IMR-90 (cell line): ENCODE measurements around the gene ARAP1. TPM values are rescaled to one million over a fixed set of nuclear protein-coding genes. Genes with fewer than 3 reads are reported as not detected.

ENCODE experiments used
- ATAC-seq: fragments of 200-7000 bp; cut with Tn5 transposase; 2 replicates; pipeline ENCODE4 v1.9.1; 2020; ENCODE audit warnings: low read depth, mild to moderate bottlenecking, moderate library complexity
- BruUV-seq: library from RNA; stranded (reverse); fragments of 400-500 nt; replicated peaks from 2 replicates; lab custom pipeline; 2021; lab: Mats Ljungman, UMichigan
- CTCF ChIA-PET: fragments of 300-600 bp; formaldehyde crosslinking; extraction: SDS; loops from one replicate; lab custom pipeline; 2021; ENCODE audit warnings: antibody characterized with exemption; lab: Yijun Ruan, JAX
- POLR2A ChIA-PET: fragments of 300-600 bp; sonication (Branson Sonifier 250); formaldehyde crosslinking; loops from one replicate; lab custom pipeline; 2022; ENCODE audit warnings: antibody characterized with exemption; ENCODE audit not compliant: unreplicated experiment; lab: Charles Lee
- DNase-seq: peaks from one replicate; pipeline ENCODE4 v3.0.0; 2013
- H2AFZ ChIP-seq: replicated peaks from 2 replicates; pipeline ENCODE3; 2013; ENCODE audit warnings: low read length, mild to moderate bottlenecking; ENCODE audit not compliant: poor library complexity
- H2AK5ac ChIP-seq: 2 replicates; pipeline ENCODE4 v1.6.1; 2013; ENCODE audit warnings: low read depth, low read length, inconsistent platforms
- H2AK9ac ChIP-seq: replicated peaks from 2 replicates; pipeline ENCODE3; 2013; ENCODE audit warnings: mild to moderate bottlenecking, low read depth, low read length, moderate library complexity; ENCODE audit not compliant: poor library complexity
- H2BK120ac ChIP-seq: 2 replicates; pipeline ENCODE4 v1.6.1; 2013; ENCODE audit warnings: low read depth, low read length, inconsistent platforms
- H2BK15ac ChIP-seq: 3 replicates; pipeline ENCODE4 v1.6.1; 2013; ENCODE audit warnings: low read depth, low read length, inconsistent platforms
- H2BK20ac ChIP-seq: 2 replicates; pipeline ENCODE4 v1.6.1; 2013; ENCODE audit warnings: low read depth, mild to moderate bottlenecking, inconsistent platforms, low read length, moderate library complexity
- H2BK5ac ChIP-seq: 2 replicates; pipeline ENCODE4 v1.6.1; 2013; ENCODE audit warnings: mild to moderate bottlenecking, low read depth, low read length, inconsistent platforms; ENCODE audit not compliant: poor library complexity, severe bottlenecking
- H3K14ac ChIP-seq: replicated peaks from 2 replicates; pipeline ENCODE4 v1.6.1; 2013; ENCODE audit warnings: low read depth, low read length, inconsistent platforms
- H3K18ac ChIP-seq: 2 replicates; pipeline ENCODE4 v1.6.1; 2013; ENCODE audit warnings: low read depth, low read length, control low read depth
- H3K23ac ChIP-seq: 2 replicates; pipeline ENCODE4 v1.6.1; 2013; ENCODE audit warnings: low read depth, low read length, inconsistent platforms
- H3K27ac ChIP-seq: 2 replicates; pipeline ENCODE4 v1.5.1; 2013; ENCODE audit warnings: mild to moderate bottlenecking, control low read depth, low read length; ENCODE audit not compliant: insufficient read depth
- H3K27me3 ChIP-seq: 2 replicates; pipeline ENCODE4 v1.6.1; 2013; ENCODE audit warnings: low read length; ENCODE audit not compliant: control insufficient read depth, insufficient read depth
- H3K36me3 ChIP-seq: 2 replicates; pipeline ENCODE4 v1.6.1; 2013; ENCODE audit warnings: low read length, mixed read lengths; ENCODE audit not compliant: control insufficient read depth, insufficient read depth
- H3K4ac ChIP-seq: 2 replicates; pipeline ENCODE4 v1.6.1; 2013; ENCODE audit warnings: low read depth, low read length, inconsistent platforms
- H3K4me1 ChIP-seq: 2 replicates; pipeline ENCODE4 v1.6.1; 2013; ENCODE audit warnings: low read length, mixed read lengths; ENCODE audit not compliant: control insufficient read depth, insufficient read depth
- H3K4me2 ChIP-seq: 2 replicates; pipeline ENCODE4 v1.6.1; 2013; ENCODE audit warnings: low read depth, mild to moderate bottlenecking, control low read depth, low read length, moderate library complexity
- H3K4me3 ChIP-seq: 2 replicates; pipeline ENCODE4 v1.5.1; 2013; ENCODE audit warnings: low read depth, mild to moderate bottlenecking, control low read depth, low read length, moderate library complexity; ENCODE audit not compliant: insufficient read depth
- H3K56ac ChIP-seq: 2 replicates; pipeline ENCODE4 v1.6.1; 2013; ENCODE audit warnings: low read length, inconsistent platforms; ENCODE audit not compliant: insufficient read depth; ENCODE audit errors: extremely low read depth
- H3K79me1 ChIP-seq, 2 experiments: 2 replicates each; pipeline ENCODE4 v1.6.1; 2013; ENCODE audit warnings: low read length in 2 of 2, inconsistent platforms in 1 of 2, low read depth in 1 of 2
- H3K9ac ChIP-seq: 2 replicates; pipeline ENCODE4 v1.6.1; 2013; ENCODE audit warnings: low read depth, low read length, control low read depth
- H3K9me1 ChIP-seq: 2 replicates; pipeline ENCODE4 v1.6.1; 2013; ENCODE audit warnings: low read length, inconsistent platforms; ENCODE audit not compliant: insufficient read depth
- H3K9me3 ChIP-seq: 2 replicates; pipeline ENCODE4 v1.6.1; 2013; ENCODE audit warnings: low read length; ENCODE audit not compliant: control insufficient read depth, insufficient read depth
- H4K20me1 ChIP-seq: 2 replicates; pipeline ENCODE4 v1.6.1; 2013; ENCODE audit warnings: low read length, inconsistent platforms; ENCODE audit not compliant: insufficient read depth
- H4K5ac ChIP-seq: 2 replicates; pipeline ENCODE4 v1.6.1; 2013; ENCODE audit warnings: mild to moderate bottlenecking, low read depth, low read length, control low read depth
- H4K8ac ChIP-seq, 2 experiments: 2 replicates each; pipeline ENCODE4 v1.6.1; 2013; ENCODE audit warnings: low read depth in 2 of 2, low read length in 2 of 2, control low read depth in 1 of 2, inconsistent platforms in 1 of 2
- H4K91ac ChIP-seq: 2 replicates; pipeline ENCODE4 v1.6.1; 2013; ENCODE audit warnings: low read depth, low read length, inconsistent platforms; ENCODE audit not compliant: insufficient read depth
- BHLHE40 ChIP-seq: fragments of 150-350 bp; IDR thresholded peaks from 2 replicates; pipeline ENCODE4 v1.6.1; 2016; ENCODE audit warnings: mild to moderate bottlenecking, low read depth, low read length
- CEBPB ChIP-seq: IDR thresholded peaks from 2 replicates; pipeline ENCODE4 v1.6.1; 2012; ENCODE audit warnings: low read depth, low read length, improper control_type of control experiment
- CHD1 ChIP-seq: IDR thresholded peaks from 2 replicates; pipeline ENCODE4 v1.6.1; 2012; ENCODE audit warnings: low read depth, low read length, improper control_type of control experiment
- CTCF ChIP-seq: conservative IDR thresholded peaks from 2 replicates; pipeline ENCODE4 v1.5.1; 2012; ENCODE audit warnings: mild to moderate bottlenecking, low read depth, low read length, improper control_type of control experiment
- ELK1 ChIP-seq: fragments of 150-350 bp; IDR thresholded peaks from 2 replicates; pipeline ENCODE4 v1.6.1; 2016; ENCODE audit warnings: low read depth, mild to moderate bottlenecking, low read length, moderate library complexity, borderline replicate concordance
- FOS ChIP-seq: fragments of 150-350 bp; IDR thresholded peaks from 2 replicates; pipeline ENCODE4 v1.6.1; 2016; ENCODE audit warnings: low read depth, low read length
- MAFK ChIP-seq: IDR thresholded peaks from 2 replicates; pipeline ENCODE4 v1.6.1; 2012; ENCODE audit warnings: low read depth, low read length, improper control_type of control experiment
- MAZ ChIP-seq: IDR thresholded peaks from 2 replicates; pipeline ENCODE4 v1.6.1; 2012; ENCODE audit warnings: low read depth, mild to moderate bottlenecking, low read length, improper control_type of control experiment, moderate library complexity, borderline replicate concordance
- MXI1 ChIP-seq: IDR thresholded peaks from 2 replicates; pipeline ENCODE4 v1.6.1; 2012; ENCODE audit warnings: low read depth, mild to moderate bottlenecking, low read length, moderate library complexity, borderline replicate concordance
- NFE2L2 ChIP-seq: fragments of 150-350 bp; IDR thresholded peaks from 2 replicates; pipeline ENCODE4 v1.6.1; 2016; ENCODE audit warnings: low read depth, mild to moderate bottlenecking, low read length
- POLR2A ChIP-seq: IDR thresholded peaks from 2 replicates; pipeline ENCODE4 v1.6.1; 2012; ENCODE audit warnings: mild to moderate bottlenecking, low read depth, low read length
- RAD21 ChIP-seq: IDR thresholded peaks from 2 replicates; pipeline ENCODE4 v1.6.1; 2012; ENCODE audit warnings: low read length, improper control_type of control experiment
- RCOR1 ChIP-seq: IDR thresholded peaks from 2 replicates; pipeline ENCODE4 v1.6.1; 2012; ENCODE audit warnings: mild to moderate bottlenecking, low read length, improper control_type of control experiment; ENCODE audit not compliant: insufficient replicate concordance
- RFX5 ChIP-seq: IDR thresholded peaks from 2 replicates; pipeline ENCODE4 v1.8.0; 2012; ENCODE audit warnings: low read depth, mild to moderate bottlenecking, low read length, moderate library complexity
- SMC3 ChIP-seq: fragments of 150-350 bp; IDR thresholded peaks from 2 replicates; pipeline ENCODE4 v1.6.1; 2016; ENCODE audit warnings: low read depth, mild to moderate bottlenecking, antibody characterized with exemption, low read length, moderate library complexity
- WGBS, 2 experiments: methylation state at CpG; one replicate each; pipeline versions ENCODE4 v1.1.5 to v1.1.7; 2013; ENCODE audit warnings: missing lambda C conversion rate in 2 of 2; ENCODE audit not compliant: insufficient read length in 1 of 2; ENCODE audit errors: extremely low coverage in 2 of 2; 5-methylcytosine and 5-hydroxymethylcytosine counted together
- dilution Hi-C: fragments of 300-500 bp; cut with HindIII; formaldehyde crosslinking; loops from one replicate; pipeline ENCODE4 v1.14.3; 2018; ENCODE audit warnings: low sequenced_read_pairs; ENCODE audit not compliant: unreplicated experiment
- in situ Hi-C: fragments of 300-500 bp; cut with MboI; formaldehyde crosslinking; loops from 3 replicates; pipeline ENCODE4 v1.14.3; 2019; ENCODE audit warnings: low sequenced_read_pairs, inconsistent platforms, mixed read lengths
- intact Hi-C: fragments of 100-400 bp; cut with micrococcal nuclease; formaldehyde crosslinking; loops from 2 replicates; pipeline ENCODE4 v1.10.0; 2022
- polyA plus RNA-seq, 3 experiments: library from polyadenylated mRNA; depleted of rRNA; stranded (reverse); fragments of >200 nt; gene quantifications; 2 replicates each; pipeline ENCODE4 v1.2.3, GENCODE V29; 2012; ENCODE audit warnings: low replicate concordance in 1 of 3
- total RNA-seq: library from RNA; depleted of rRNA; stranded (reverse); fragments of >200 nt; gene quantifications from 2 replicates; pipeline ENCODE4 v1.2.3, GENCODE V29; 2012
- TF ChIP-seq, protein P1 (sequence below): fragments of 150-350 bp; IDR thresholded peaks from 2 replicates; pipeline ENCODE4 v1.6.1; 2017; ENCODE audit warnings: mild to moderate bottlenecking, antibody characterized with exemption, low read length, low read depth

Gene ARAP1
- total and polyA plus RNA-seq, 2 of the 4 experiments (the other 2 are of a cell fraction) = 37.6 to 63.1 TPM

DNA sequence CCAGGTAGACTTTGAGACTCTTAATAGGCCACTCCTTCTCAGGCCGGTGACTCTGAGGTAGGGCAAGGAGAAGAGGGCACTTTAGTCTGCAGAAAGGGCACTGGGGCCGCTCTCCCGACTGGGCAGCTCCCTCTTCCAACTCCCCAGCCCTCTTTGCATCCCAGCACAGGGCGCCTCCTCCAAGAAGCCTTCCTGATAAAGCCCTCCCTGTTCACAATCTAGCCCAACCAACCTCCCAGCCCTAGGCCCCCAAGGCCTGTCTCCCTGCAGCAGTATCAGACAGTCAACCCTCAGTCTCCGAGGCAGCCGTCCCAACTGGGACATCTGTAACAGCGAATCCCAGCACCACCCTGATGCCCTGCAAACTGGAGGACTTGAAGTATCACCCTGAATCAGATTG is 63.7 kb downstream of the ARAP1 start:
- Histone ChIP-seq H3K27me3 (no peaks in the 10 kb centered on the region), H2BK20ac (no peak overlapping the region), H3K4me1 (peaks cover 2% of the 10 kb centered on the region; the same call in 1 of the 2 replicates), H3K9me1 (no peaks in the 10 kb centered on the region; the same call in 1 of the 2 replicates), H2BK15ac (no peak overlapping the region), H3K56ac (no peak overlapping the region), H4K20me1 (peaks cover 30% of the 10 kb centered on the region), H3K4ac (no peak overlapping the region), H3K14ac (no peak overlapping the region), H4K91ac (no peak overlapping the region), H3K9ac (no peak overlapping the region), H3K9me3 (no peaks in the 10 kb centered on the region), H2BK120ac (no peak overlapping the region), H2AFZ (no peak overlapping the region), H3K27ac (no peak overlapping the region), H3K18ac (no peak overlapping the region), H3K23ac (no peak overlapping the region), H3K4me3 (no peak overlapping the region), H2AK5ac (no peak overlapping the region), H3K79me1 (no peaks in the 10 kb centered on the region; a peak in 1 of 4 replicates), H2BK5ac (no peak overlapping the region), H4K5ac (no peak overlapping the region), H3K36me3 (peaks cover 72% of the 10 kb centered on the region), H2AK9ac (peak overlapping the region; percentile 47), H3K4me2 (no peak overlapping the region), H4K8ac (no peak overlapping the region)
- no peak for ATAC-seq
- no peak for TF ChIP-seq BHLHE40
- no peak for TF ChIP-seq RCOR1
- no peak for TF ChIP-seq NFE2L2
- TF ChIP-seq CEBPB = no peak
- TF ChIP-seq SMC3 = no peak
- no peak for TF ChIP-seq MAZ
- no peak for TF ChIP-seq POLR2A
- no peak for TF ChIP-seq RFX5
- TF ChIP-seq FOS = no peak
- no peak for TF ChIP-seq RAD21
- TF ChIP-seq, protein P1, sequence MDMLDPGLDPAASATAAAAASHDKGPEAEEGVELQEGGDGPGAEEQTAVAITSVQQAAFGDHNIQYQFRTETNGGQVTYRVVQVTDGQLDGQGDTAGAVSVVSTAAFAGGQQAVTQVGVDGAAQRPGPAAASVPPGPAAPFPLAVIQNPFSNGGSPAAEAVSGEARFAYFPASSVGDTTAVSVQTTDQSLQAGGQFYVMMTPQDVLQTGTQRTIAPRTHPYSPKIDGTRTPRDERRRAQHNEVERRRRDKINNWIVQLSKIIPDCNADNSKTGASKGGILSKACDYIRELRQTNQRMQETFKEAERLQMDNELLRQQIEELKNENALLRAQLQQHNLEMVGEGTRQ = no peak
- no peak for TF ChIP-seq ELK1
- no peak for TF ChIP-seq CTCF
- no peak for TF ChIP-seq MXI1
- TF ChIP-seq CHD1 = no peak
- no peak for TF ChIP-seq MAFK
- no TSS peak for BruUV-seq
- ChIA-PET CTCF (no interaction called here), POLR2A (no interaction called here)
- dilution Hi-C loops (no loop called here), intact Hi-C loops (no loop called here), in situ Hi-C loops (no loop called here)
- WGBS, 2 experiments = 91% methylated on average over 3 of the region's 7 CpGs; no CpG with 5 or more reads in 1 of the 2 experiments
- DNase-seq = no peak
